ENCODE measurements around the gene TXNL4B.
A peak's percentile ranks its signal among the peaks of the same experiment; 100 is the strongest.

The TXNL4B gene

DNA sequence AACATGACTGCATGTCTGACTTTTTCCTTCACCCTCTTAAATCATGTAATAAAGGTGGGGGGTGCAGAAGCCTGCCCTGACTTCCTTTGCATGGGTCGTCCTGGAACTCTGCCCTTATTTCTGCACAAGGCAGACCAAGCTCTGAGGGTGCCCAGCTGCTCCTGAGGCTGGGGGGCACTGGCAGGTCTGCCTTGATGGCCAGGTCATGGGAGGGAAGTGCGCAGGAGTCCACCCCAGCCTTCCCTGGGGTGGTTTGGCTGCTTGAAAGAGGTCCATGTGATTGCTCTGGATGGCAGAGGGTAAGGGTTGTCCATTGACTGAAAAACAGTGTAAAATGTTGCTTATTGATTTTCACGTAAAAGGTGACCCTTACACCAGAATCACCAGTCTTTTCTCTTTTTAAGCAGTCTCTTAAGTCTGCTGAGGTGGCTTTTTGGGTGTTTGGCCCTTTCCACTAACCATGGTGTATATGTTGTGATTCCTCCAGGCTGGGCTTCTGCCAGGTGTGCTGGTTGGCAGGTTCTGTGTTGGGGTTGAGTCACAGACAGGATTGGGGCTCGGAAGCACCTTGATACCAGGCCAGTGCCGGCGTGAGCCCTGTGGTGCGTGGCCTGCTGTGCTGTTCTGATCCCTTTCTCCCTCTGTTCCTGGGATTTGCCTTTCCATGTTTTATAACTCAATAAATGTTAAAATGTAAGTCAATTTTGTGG is 19.6 kb upstream of the TXNL4B start:
- DNase-seq (ENCODE audit: low read depth) = no peak

GRCh38 chr16:72112452-72112792 is 19.0 kb upstream of the TXNL4B start:
- no peak overlapping the region for H3K4me3 ChIP-seq (ENCODE audit: low read length)
- TF ChIP-seq CTCF (conservative IDR thresholded peaks at IDR 0.05; ENCODE audit: low read depth, low read length) = no peak
- DNase-seq (ENCODE audit: low read depth) = no peak

More for the DNA sequence above, 19.6 kb upstream of the TXNL4B start:
- H3K4me3 ChIP-seq (ENCODE audit: low read length) = no peak overlapping the region
- TF ChIP-seq CTCF (conservative IDR thresholded peaks at IDR 0.05; ENCODE audit: low read depth, low read length) = no peak

DNA sequence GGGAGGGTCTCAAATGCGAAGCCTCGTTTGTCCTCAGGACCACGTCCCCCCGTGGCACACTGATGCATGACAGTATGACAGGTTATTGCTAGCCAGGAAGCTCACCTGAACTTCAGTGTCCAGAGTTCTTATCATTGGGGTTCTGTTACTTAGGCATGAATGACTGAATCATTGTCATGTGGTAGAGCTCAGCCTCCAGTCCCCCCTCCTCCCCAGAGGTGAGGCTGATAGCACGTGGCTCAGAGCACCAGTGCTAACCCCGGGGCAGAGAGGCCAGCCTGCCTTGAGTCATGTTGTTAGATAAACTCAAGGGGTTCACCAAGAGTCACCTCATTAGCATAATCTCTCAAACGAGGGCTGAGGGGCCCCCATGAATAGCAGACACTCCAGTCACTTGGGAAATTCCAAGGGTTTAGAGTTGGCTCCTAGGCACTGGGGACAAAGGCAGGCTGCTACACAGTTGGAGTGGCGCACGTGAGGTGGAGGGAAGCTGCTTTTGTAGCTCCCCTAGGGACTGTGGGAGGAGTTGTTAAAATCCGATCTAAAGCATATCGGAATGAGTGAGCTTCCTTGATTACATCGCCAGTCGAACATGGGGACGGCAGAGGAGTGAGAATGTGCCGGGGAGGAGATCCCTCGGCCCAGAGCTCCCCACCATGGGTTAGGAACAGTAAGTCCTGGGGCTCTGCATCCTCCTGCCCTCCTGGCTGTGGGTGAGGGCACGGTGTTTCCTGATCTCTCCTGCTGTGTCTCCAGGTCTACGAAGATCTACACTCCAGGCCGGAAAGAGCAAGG is 18.4 kb upstream of the TXNL4B start:
- no peak for TF ChIP-seq CTCF (conservative IDR thresholded peaks at IDR 0.05; ENCODE audit: low read depth, low read length)
- no peak overlapping the region for H3K4me3 ChIP-seq (ENCODE audit: low read length)
- DNase-seq (ENCODE audit: low read depth) = peak; percentile 29

GRCh38 chr16:72110662-72111615 is 17.5 kb upstream of the TXNL4B start:
- DNase-seq (ENCODE audit: low read depth) = no peak
- TF ChIP-seq CTCF (conservative IDR thresholded peaks at IDR 0.05; ENCODE audit: low read depth, low read length) = no peak
- H3K4me3 ChIP-seq (ENCODE audit: low read length) = no peak overlapping the region

- no peak overlapping the region for H3K4me3 ChIP-seq (ENCODE audit: low read length)
- DNase-seq (ENCODE audit: low read depth) = no peak
- TF ChIP-seq CTCF (conservative IDR thresholded peaks at IDR 0.05; ENCODE audit: low read depth, low read length) = no peak
Observed at GRCh38 chr16:72109966-72110530, 16.6 kb upstream of the TXNL4B start.

- H3K4me3 ChIP-seq (ENCODE audit: low read length) = no peak overlapping the region
- no peak for DNase-seq (ENCODE audit: low read depth)
- no peak for TF ChIP-seq CTCF (conservative IDR thresholded peaks at IDR 0.05; ENCODE audit: low read depth, low read length)
Observed at GRCh38 chr16:72109300-72109699, 15.9 kb upstream of the TXNL4B start.
